HCT116 (cell line): Measurements from ENCODE around the gene RAP1A.

Experiments used
- FOSL1 ChIP-seq: IDR thresholded peaks from 2 replicates; pipeline ENCODE4 v1.6.1; 2012; ENCODE audit warnings: low read depth
- JUND ChIP-seq: IDR thresholded peaks from 2 replicates; pipeline ENCODE4 v1.6.1; 2012
- POLR2A ChIP-seq: IDR thresholded peaks from 2 replicates; pipeline ENCODE4 v1.7.0; 2011; ENCODE audit warnings: borderline replicate concordance; ENCODE audit not compliant: insufficient read depth, insufficient read length; ENCODE audit errors: extremely low read depth
- RAD21 ChIP-seq: IDR thresholded peaks from 2 replicates; pipeline ENCODE4 v1.6.1; 2012; ENCODE audit warnings: low read depth, mild to moderate bottlenecking
- SIN3A ChIP-seq: IDR thresholded peaks from 2 replicates; pipeline ENCODE4 v1.6.1; 2012; ENCODE audit warnings: low read depth
- TF ChIP-seq, protein P1 (sequence below): IDR thresholded peaks from 2 replicates; pipeline ENCODE4 v1.6.1; 2012
- TF ChIP-seq, protein P2 (sequence below), 3 experiments: fragments of 200-600 bp in 1 of 3; sonication (generic) in 1 of 3; IDR thresholded peaks in 2 of 3; conservative IDR thresholded peaks in 1 of 3; 2 replicates each; pipeline ENCODE4 v1.5.1; 2012 to 2017; ENCODE audit warnings: low read depth in 2 of 3, low read length in 2 of 3, antibody characterized with exemption in 1 of 3, borderline replicate concordance in 1 of 3, control low read depth in 1 of 3, mild to moderate bottlenecking in 1 of 3, mixed read lengths in 1 of 3, mixed run types in 1 of 3, moderate library complexity in 1 of 3; ENCODE audit not compliant: insufficient read depth in 1 of 3

- TF ChIP-seq SIN3A (no peak), POLR2A (no peak), JUND (no peak), FOSL1 (no peak), RAD21 (peak; percentile 84)
- TF ChIP-seq, protein P1, sequence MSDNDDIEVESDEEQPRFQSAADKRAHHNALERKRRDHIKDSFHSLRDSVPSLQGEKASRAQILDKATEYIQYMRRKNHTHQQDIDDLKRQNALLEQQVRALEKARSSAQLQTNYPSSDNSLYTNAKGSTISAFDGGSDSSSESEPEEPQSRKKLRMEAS = no peak
- TF ChIP-seq, protein P2, sequence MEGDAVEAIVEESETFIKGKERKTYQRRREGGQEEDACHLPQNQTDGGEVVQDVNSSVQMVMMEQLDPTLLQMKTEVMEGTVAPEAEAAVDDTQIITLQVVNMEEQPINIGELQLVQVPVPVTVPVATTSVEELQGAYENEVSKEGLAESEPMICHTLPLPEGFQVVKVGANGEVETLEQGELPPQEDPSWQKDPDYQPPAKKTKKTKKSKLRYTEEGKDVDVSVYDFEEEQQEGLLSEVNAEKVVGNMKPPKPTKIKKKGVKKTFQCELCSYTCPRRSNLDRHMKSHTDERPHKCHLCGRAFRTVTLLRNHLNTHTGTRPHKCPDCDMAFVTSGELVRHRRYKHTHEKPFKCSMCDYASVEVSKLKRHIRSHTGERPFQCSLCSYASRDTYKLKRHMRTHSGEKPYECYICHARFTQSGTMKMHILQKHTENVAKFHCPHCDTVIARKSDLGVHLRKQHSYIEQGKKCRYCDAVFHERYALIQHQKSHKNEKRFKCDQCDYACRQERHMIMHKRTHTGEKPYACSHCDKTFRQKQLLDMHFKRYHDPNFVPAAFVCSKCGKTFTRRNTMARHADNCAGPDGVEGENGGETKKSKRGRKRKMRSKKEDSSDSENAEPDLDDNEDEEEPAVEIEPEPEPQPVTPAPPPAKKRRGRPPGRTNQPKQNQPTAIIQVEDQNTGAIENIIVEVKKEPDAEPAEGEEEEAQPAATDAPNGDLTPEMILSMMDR (IDR thresholded peaks at IDR 0.05 in 2 of 3, conservative IDR thresholded peaks at IDR 0.05 in 1 of 3; ENCODE audit: borderline replicate concordance in 1 of 3, insufficient read depth in 1 of 3, low read depth in 2 of 3, low read length in 2 of 3) = peak; percentile 48 to 75 (median 69)
Observed at GRCh38 chr1:111656086-111657017, 36.8 kb downstream of the RAP1A start.
